ENCODE data around the gene OR2A7.
"Not testable (repeated sequence)": the region's sequence is repeated elsewhere in the genome, so short reads cannot be mapped to it uniquely, and the experiment has no call there.

GRCh38 chr7:144275281-144275680, 10.7 kb upstream of the OR2A7 start:
- not testable (repeated sequence) for TF ChIP-seq POLR2AphosphoS5, POLR2A (IDR thresholded peaks at IDR 0.05)
- TF ChIP-seq, protein P1, sequence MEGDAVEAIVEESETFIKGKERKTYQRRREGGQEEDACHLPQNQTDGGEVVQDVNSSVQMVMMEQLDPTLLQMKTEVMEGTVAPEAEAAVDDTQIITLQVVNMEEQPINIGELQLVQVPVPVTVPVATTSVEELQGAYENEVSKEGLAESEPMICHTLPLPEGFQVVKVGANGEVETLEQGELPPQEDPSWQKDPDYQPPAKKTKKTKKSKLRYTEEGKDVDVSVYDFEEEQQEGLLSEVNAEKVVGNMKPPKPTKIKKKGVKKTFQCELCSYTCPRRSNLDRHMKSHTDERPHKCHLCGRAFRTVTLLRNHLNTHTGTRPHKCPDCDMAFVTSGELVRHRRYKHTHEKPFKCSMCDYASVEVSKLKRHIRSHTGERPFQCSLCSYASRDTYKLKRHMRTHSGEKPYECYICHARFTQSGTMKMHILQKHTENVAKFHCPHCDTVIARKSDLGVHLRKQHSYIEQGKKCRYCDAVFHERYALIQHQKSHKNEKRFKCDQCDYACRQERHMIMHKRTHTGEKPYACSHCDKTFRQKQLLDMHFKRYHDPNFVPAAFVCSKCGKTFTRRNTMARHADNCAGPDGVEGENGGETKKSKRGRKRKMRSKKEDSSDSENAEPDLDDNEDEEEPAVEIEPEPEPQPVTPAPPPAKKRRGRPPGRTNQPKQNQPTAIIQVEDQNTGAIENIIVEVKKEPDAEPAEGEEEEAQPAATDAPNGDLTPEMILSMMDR (IDR thresholded peaks at IDR 0.05 in 8 of 11, conservative IDR thresholded peaks at IDR 0.05 in 3 of 11) = not testable (repeated sequence)

Data from spleen (tissue), 7 donors.